ENCODE measurements around the gene NFIA. TPM values are rescaled to one million over a fixed set of nuclear protein-coding genes. Genes with fewer than 3 reads are reported as not detected.

Gene NFIA
- total and polyA plus RNA-seq, 9 of the 15 experiments (the other 6 are each of a cell fraction or from before 2014, with no cell fraction given) = 5.3 to 24.9 (median 9.8) TPM

- DNase-seq (ENCODE audit: extremely low read depth in 1 of 4, low spot score in 3 of 4) = peak; percentile 59 to 85 (median 68)
- POLR2A ChIA-PET = no interaction called here
- Histone ChIP-seq H3K4me1 (replicated peaks in 1 of 2; ENCODE audit: control insufficient read depth in 2 of 2, insufficient read depth in 2 of 2, low read length in 2 of 2) (peaks cover 3 to 7% of the 10 kb centered on the region in 2 experiments; a peak in 3 of 5 replicates), H3K4me3 (no peak overlapping the region), H3K9me3 (replicated peaks; ENCODE audit: control insufficient read depth, insufficient read depth, low read depth, low read length) (no peaks in the 10 kb centered on the region), H3K36me3 (ENCODE audit: control insufficient read depth, insufficient read depth, low read length) (peaks cover 20% of the 10 kb centered on the region; the same call in 2 of the 3 replicates), H3K27me3 (ENCODE audit: control insufficient read depth in 2 of 2, insufficient read depth in 2 of 2, low read length in 2 of 2) (no peaks in the 10 kb centered on the region), H3K9me1 (ENCODE audit: control insufficient read depth, insufficient read depth, low read length) (no peaks in the 10 kb centered on the region), H3K79me2 (ENCODE audit: control insufficient read depth, insufficient read depth, low read length) (no peaks in the 10 kb centered on the region), H4K20me1 (replicated peaks; ENCODE audit: control insufficient read depth, insufficient read depth, low read length) (no peaks in the 10 kb centered on the region), H3K9ac (ENCODE audit: insufficient read depth in 1 of 2, low read depth in 2 of 2, low read length in 2 of 2) (no peak overlapping the region), H3K27ac (ENCODE audit: extremely low read depth, low read depth, low read length) (no peak overlapping the region), H2AFZ (ENCODE audit: low read depth, low read length) (no peak overlapping the region), H3K4me2 (ENCODE audit: insufficient read depth, low read length) (no peak overlapping the region; the same call in 1 of the 2 replicates)
- intact Hi-C loops (cut with micrococcal nuclease) (loop anchor here (1.0 to 10.0 kb wide), 6 partner anchors 131 to 474 kb away; no protein-coding TSS in a partner anchor), in situ Hi-C loops (cut with MboI) (loop anchor here (25.0 kb wide), 1 partner anchor 1466 kb away; no protein-coding TSS in a partner anchor)
- no TSS peak for BruUV-seq (replicated peaks)
- CTCF ChIA-PET (ENCODE audit: low intra/inter-chr PET ratio) = interaction anchor here (0.6 to 1.1 kb wide), 4 partner anchors 404 to 605 kb away, joined by 3 to 6 read pairs (median 4); no protein-coding TSS in a partner anchor
- 28% methylated on average over 9 of the region's 10 CpGs for WGBS (ENCODE audit: insufficient coverage, low coverage, missing lambda C conversion rate)
- peak; percentile 90 for FAIRE-seq
- peak; percentile 97 for ATAC-seq
- TF ChIP-seq MTA1 (IDR thresholded peaks at IDR 0.05; ENCODE audit: borderline replicate concordance) (no peak), MEF2D (tag; conservative IDR thresholded peaks at IDR 0.05; ENCODE audit: low read depth) (no peak), ZNF639 (CRISPR knock-in tag; conservative IDR thresholded peaks at IDR 0.05 in 1 of 2, IDR thresholded peaks at IDR 0.05 in 1 of 2) (no peak), ZNF561 (CRISPR knock-in tag; conservative IDR thresholded peaks at IDR 0.05) (no peak), CBFB (CRISPR knock-in tag; IDR thresholded peaks at IDR 0.05) (no peak), HNRNPLL (IDR thresholded peaks at IDR 0.05; ENCODE audit: low read depth, low read length, poor library complexity, severe bottlenecking) (no peak), MIER1 (IDR thresholded peaks at IDR 0.05; ENCODE audit: low read depth) (no peak), SREBF1 (IDR thresholded peaks at IDR 0.05; ENCODE audit: borderline replicate concordance, low read depth, low read length) (no peak), KLF6 (CRISPR knock-in tag; IDR thresholded peaks at IDR 0.05; ENCODE audit: borderline replicate concordance) (no peak), KLF1 (tag; IDR thresholded peaks at IDR 0.05) (no peak), BRCA1 (IDR thresholded peaks at IDR 0.05) (no peak), BRCA1 (CRISPR knock-in tag; IDR thresholded peaks at IDR 0.05) (no peak), MTA3 (IDR thresholded peaks at IDR 0.05; ENCODE audit: borderline replicate concordance) (no peak), IFI16 (CRISPR knock-in tag; IDR thresholded peaks at IDR 0.05) (no peak), ILK (tag; IDR thresholded peaks at IDR 0.05; ENCODE audit: borderline replicate concordance, low read depth) (no peak), NBN (IDR thresholded peaks at IDR 0.05; ENCODE audit: low read depth) (peak; percentile 82), FOXJ2 (tag; IDR thresholded peaks at IDR 0.05) (peak; percentile 72), CHCHD3 (CRISPR knock-in tag; IDR thresholded peaks at IDR 0.05) (no peak), CXXC5 (CRISPR knock-in tag; IDR thresholded peaks at IDR 0.05) (0 out of 2 replicates have a peak, but pooled peaks have one; percentile 35), SRSF3 (IDR thresholded peaks at IDR 0.05; ENCODE audit: insufficient read depth, low read length) (no peak), NFIC (IDR thresholded peaks at IDR 0.05) (no peak)
Observed at GRCh38 chr1:61453111-61453961, 371.0 kb downstream of the NFIA start.
